ENCODE results near the gene MYO7A. TPM values are rescaled to one million over a fixed set of nuclear protein-coding genes. Genes with fewer than 3 reads are reported as not detected.

The MYO7A gene
- total RNA-seq, 2 experiments from 2014 or later, result 0.09 to 0.14 TPM

- POLR2A ChIA-PET, result no interaction called here
- H3K4me1 Mint-ChIP-seq (ENCODE audit: low read depth), result no peaks in the 10 kb centered on the region
- intact Hi-C loops (cut with micrococcal nuclease), result no loop called here
- no peaks in the 10 kb centered on the region for H3K27me3 Mint-ChIP-seq
- TF ChIP-seq CTCF (IDR thresholded peaks at IDR 0.05), result no peak
- DNase-seq, result no peak
- no peak overlapping the region for H3K27ac Mint-ChIP-seq
- no peaks in the 10 kb centered on the region for H3K36me3 Mint-ChIP-seq (ENCODE audit: low read depth)
- H3K9me3 Mint-ChIP-seq, result no peaks in the 10 kb centered on the region
- ATAC-seq, result no peak
- CTCF ChIA-PET, result interaction anchor here (0.6 to 9.0 kb wide), 23 partner anchors 8 to 405 kb away, joined by 3 to 176 read pairs (median 4); partner anchors contain the start of gene MYO7A
- H3K4me3 Mint-ChIP-seq, result no peak overlapping the region
Observed at GRCh38 chr11:77187111-77187750, 59.2 kb downstream of the MYO7A start.

DNA sequence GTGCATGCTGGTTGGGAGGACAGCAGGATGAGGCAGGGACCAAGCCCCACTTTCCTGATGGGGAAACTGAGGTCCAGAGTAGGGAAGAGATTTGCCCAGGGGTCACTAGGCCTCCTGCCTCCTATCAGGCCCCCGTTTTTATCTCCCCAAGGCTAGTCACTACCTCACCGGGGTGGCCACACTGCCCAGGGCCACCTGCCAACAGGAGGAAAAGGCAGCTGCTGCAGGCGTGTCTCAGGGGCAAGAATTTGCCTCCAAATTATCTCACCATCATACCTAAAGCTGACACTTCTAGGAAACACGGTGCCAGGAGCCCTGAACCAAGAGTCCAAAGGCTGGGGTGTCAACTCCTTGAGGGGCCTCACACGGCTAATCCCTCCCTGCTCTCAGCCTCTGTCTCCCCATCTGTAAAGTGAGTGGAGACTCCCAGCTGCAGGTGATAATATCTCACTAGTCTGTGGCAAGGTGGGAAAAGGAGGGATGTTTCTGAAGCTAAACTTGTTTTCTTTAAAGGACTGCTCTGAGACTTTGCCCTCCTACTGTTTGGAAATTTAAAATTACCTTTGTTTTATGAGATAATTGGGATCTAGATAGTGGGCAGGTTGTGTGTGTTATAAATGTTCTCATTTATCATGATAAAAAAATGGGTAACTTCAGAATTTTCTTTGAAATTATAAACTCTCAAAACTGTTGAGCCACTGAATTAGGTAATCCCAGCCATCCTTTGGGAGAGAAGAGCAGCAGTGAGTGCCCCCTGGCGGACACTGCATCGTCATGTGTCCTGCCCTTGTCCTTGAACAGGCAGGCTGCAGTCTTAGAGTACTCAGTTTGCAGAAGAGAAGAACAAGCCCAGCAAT, 60.0 kb downstream of the MYO7A start:
- H3K9me3 Mint-ChIP-seq, result no peaks in the 10 kb centered on the region
- DNase-seq (peak; percentile 89), ATAC-seq (peak; percentile 77)
- intact Hi-C loops (cut with micrococcal nuclease), result loop anchor here (1.0 kb wide), 1 partner anchor 61 kb away; no protein-coding TSS in a partner anchor
- H3K27ac Mint-ChIP-seq, result no peak overlapping the region
- ChIA-PET CTCF (interaction anchor here (0.6 to 9.0 kb wide), 29 partner anchors 9 to 398 kb away, joined by 3 to 176 read pairs (median 4); partner anchors contain the start of gene MYO7A), POLR2A (no interaction called here)
- TF ChIP-seq CTCF (IDR thresholded peaks at IDR 0.05), result peak; percentile 86
- no peak overlapping the region for H3K4me3 Mint-ChIP-seq
- H3K4me1 Mint-ChIP-seq (ENCODE audit: low read depth), result no peaks in the 10 kb centered on the region
- H3K36me3 Mint-ChIP-seq (ENCODE audit: low read depth), result no peaks in the 10 kb centered on the region
- no peaks in the 10 kb centered on the region for H3K27me3 Mint-ChIP-seq

DNA sequence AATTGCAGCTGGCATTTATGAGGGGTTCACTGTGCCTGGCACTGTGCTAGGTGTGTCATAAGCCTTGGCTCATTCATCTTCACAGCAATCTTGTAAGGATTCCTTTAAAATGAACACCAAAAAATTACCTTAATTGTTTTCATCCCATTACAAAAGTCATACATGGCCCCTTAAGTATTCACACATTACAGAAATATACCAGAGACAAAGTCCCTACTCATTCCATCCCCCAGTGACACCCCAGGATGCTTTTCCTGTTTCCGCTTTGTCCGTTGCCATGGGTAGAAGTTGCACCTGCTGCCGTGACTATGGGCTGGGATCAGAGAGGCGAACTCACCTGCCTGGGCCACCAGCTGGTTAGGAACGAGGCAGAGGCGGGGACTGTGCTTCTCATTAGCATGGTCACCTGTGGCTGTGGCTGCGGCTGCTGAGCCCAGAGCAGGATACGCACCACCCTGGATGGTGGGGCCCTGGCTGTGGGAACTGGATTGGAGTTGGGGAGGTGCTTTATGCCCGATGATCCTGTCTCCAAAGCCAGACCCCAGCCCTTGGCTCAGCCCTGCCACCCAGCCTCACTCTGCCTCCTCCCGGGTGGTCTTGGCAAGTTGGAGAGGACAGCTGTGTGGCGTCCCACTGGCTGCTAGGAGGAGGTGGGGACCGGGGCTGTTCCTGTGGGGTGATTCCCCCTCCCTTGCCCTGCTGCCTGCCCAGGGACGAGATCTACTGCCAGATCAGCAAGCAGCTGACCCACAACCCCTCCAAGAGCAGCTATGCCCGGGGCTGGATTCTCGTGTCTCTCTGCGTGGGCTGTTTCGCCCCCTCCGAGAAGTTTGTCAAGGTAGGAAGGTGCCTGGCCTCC, 60.8 kb downstream of the MYO7A start:
- DNase-seq (no peak), ATAC-seq (no peak)
- peak; percentile 60 for TF ChIP-seq CTCF (IDR thresholded peaks at IDR 0.05)
- no peaks in the 10 kb centered on the region for H3K9me3 Mint-ChIP-seq
- no peak overlapping the region for H3K4me3 Mint-ChIP-seq
- ChIA-PET POLR2A (no interaction called here), CTCF (interaction anchor here (0.6 to 9.0 kb wide), 15 partner anchors 9 to 398 kb away, joined by 3 to 176 read pairs (median 4); partner anchors contain the start of gene MYO7A)
- H3K27me3 Mint-ChIP-seq, result no peaks in the 10 kb centered on the region
- intact Hi-C loops (cut with micrococcal nuclease), result loop anchor here (1.0 kb wide), 1 partner anchor 62 kb away; no protein-coding TSS in a partner anchor
- no peaks in the 10 kb centered on the region for H3K36me3 Mint-ChIP-seq (ENCODE audit: low read depth)
- H3K27ac Mint-ChIP-seq, result no peak overlapping the region
- H3K4me1 Mint-ChIP-seq (ENCODE audit: low read depth), result no peaks in the 10 kb centered on the region

GRCh38 chr11:77189588-77190210, 61.7 kb downstream of the MYO7A start:
- no peaks in the 10 kb centered on the region for H3K36me3 Mint-ChIP-seq (ENCODE audit: low read depth)
- ATAC-seq, result no peak

More at GRCh38 chr11:77189588-77190210, 61.7 kb downstream of the MYO7A start:
- TF ChIP-seq CTCF (IDR thresholded peaks at IDR 0.05), result no peak
- intact Hi-C loops (cut with micrococcal nuclease), result loop anchor here (5.0 kb wide), 1 partner anchor 358 kb away; no protein-coding TSS in a partner anchor
- POLR2A ChIA-PET, result no interaction called here
- H3K9me3 Mint-ChIP-seq, result no peaks in the 10 kb centered on the region
- no peak overlapping the region for H3K27ac Mint-ChIP-seq
- H3K4me3 Mint-ChIP-seq, result no peak overlapping the region
- H3K27me3 Mint-ChIP-seq, result no peaks in the 10 kb centered on the region
- DNase-seq, result no peak
- CTCF ChIA-PET, result interaction anchor here (1.6 to 9.0 kb wide), 5 partner anchors 24 to 359 kb away, joined by 4 to 176 read pairs (median 21); partner anchors contain the start of gene MYO7A
- H3K4me1 Mint-ChIP-seq (ENCODE audit: low read depth), result no peaks in the 10 kb centered on the region

All from activated CD8-positive, alpha-beta T cell treated with anti-CD3 and anti-CD28 coated beads for 36 hours (primary cell).